Lower leg skin (tissue), 3 donors: Measurements from ENCODE around the gene QSER1.

Experiments used
- CTCF ChIP-seq, 3 donors: fragments of 450-650 bp; IDR thresholded peaks; one replicate each; pipeline ENCODE4 v1.5.1; 2016; ENCODE audit warnings: antibody characterized with exemption in 3 of 3, mild to moderate bottlenecking in 3 of 3, moderate library complexity in 2 of 3
- POLR2A ChIP-seq, 2 donors: fragments of 450-650 bp; IDR thresholded peaks; one replicate each; pipeline ENCODE4 v1.6.1; 2016 to 2017; ENCODE audit warnings: antibody characterized with exemption in 2 of 2, mild to moderate bottlenecking in 1 of 2, moderate library complexity in 1 of 2

- no peak for TF ChIP-seq POLR2A (IDR thresholded peaks at IDR 0.05)
- TF ChIP-seq CTCF (IDR thresholded peaks at IDR 0.05), result no peak
Measured at GRCh38 chr11:32847511-32847910, 45.1 kb upstream of the QSER1 start.
